HG02870 (cell line): ENCODE results near the gene OR1J1.

Experiments
- ATAC-seq: cut with Tn5 transposase; IDR thresholded peaks from one replicate; pipeline ENCODE4 v1.9.1; 2021; ENCODE audit warnings: mild to moderate bottlenecking, moderate library complexity; ENCODE audit not compliant: unreplicated experiment

OR1J1 gene

GRCh38 chr9:122477826-122478225 is at the start of gene OR1J1:
OR1J1 (minus strand) TSS chr9:122477926; CDS start chr9:122477926, 0 bp downstream.
- no peak for ATAC-seq

- no peak for ATAC-seq
These were observed 49.5 kb upstream of the OR1J1 start, which contains the start of gene OR1N1 for GRCh38 chr9:122527193-122527592. OR1N1 (minus strand) TSS chr9:122527293; CDS start chr9:122527293, 0 bp downstream.

GRCh38 chr9:122526602-122527001 is 48.9 kb upstream of the OR1J1 start:
- ATAC-seq = no peak

- no peak for ATAC-seq
These were observed 41.6 kb upstream of the OR1J1 start for GRCh38 chr9:122519376-122519775.

- no peak for ATAC-seq
These were observed 41.1 kb upstream of the OR1J1 start, which contains the start of gene OR1J4 for GRCh38 chr9:122518841-122519240. OR1J4 (plus strand) TSS chr9:122519141; CDS start chr9:122519141, 0 bp downstream.

GRCh38 chr9:122518226-122518625 is 40.5 kb upstream of the OR1J1 start:
- ATAC-seq = no peak

GRCh38 chr9:122510502-122510901 is 32.8 kb upstream of the OR1J1 start, which contains the start of gene OR1J2:
OR1J2 (plus strand) TSS chr9:122510802; CDS start chr9:122510802, 0 bp downstream.
- ATAC-seq = no peak

GRCh38 chr9:122506964-122507363 is 29.2 kb upstream of the OR1J1 start:
- no peak for ATAC-seq

- ATAC-seq = no peak
These were observed 21.2 kb upstream of the OR1J1 start for GRCh38 chr9:122498883-122499288.

GRCh38 chr9:122479062-122479461 is 1.3 kb upstream of the OR1J1 start:
- no peak for ATAC-seq

- ATAC-seq = no peak
These were observed 380 bp downstream of the OR1J1 start for GRCh38 chr9:122477346-122477745.

GRCh38 chr9:122475717-122476116 is 2.0 kb downstream of the OR1J1 start:
- ATAC-seq = no peak

- ATAC-seq = no peak
These were observed 3.2 kb downstream of the OR1J1 start for GRCh38 chr9:122474561-122474960.

- no peak for ATAC-seq
These were observed 9.0 kb downstream of the OR1J1 start for GRCh38 chr9:122468735-122469134.

GRCh38 chr9:122466456-122466855 is 11.3 kb downstream of the OR1J1 start:
- ATAC-seq = no peak

GRCh38 chr9:122464633-122465567 is 12.8 kb downstream of the OR1J1 start:
- no peak for ATAC-seq

- no peak for ATAC-seq
These were observed 13.7 kb downstream of the OR1J1 start for GRCh38 chr9:122463828-122464632.

GRCh38 chr9:122457787-122458186 is 19.9 kb downstream of the OR1J1 start:
- no peak for ATAC-seq

GRCh38 chr9:122456123-122456522 is 21.6 kb downstream of the OR1J1 start:
- ATAC-seq = no peak

- no peak for ATAC-seq
These were observed 24.0 kb downstream of the OR1J1 start for GRCh38 chr9:122453677-122454135.

GRCh38 chr9:122446819-122447484 is 30.8 kb downstream of the OR1J1 start:
- ATAC-seq = no peak
